Anterior cingulate cortex (tissue), 58 donors: ENCODE data around the gene STXBP4.

Experiments
- DNase-seq, 58 donors: peaks; one replicate each; lab custom pipeline; 2025; lab: John Stamatoyannopoulos, UW

STXBP4 gene

DNA sequence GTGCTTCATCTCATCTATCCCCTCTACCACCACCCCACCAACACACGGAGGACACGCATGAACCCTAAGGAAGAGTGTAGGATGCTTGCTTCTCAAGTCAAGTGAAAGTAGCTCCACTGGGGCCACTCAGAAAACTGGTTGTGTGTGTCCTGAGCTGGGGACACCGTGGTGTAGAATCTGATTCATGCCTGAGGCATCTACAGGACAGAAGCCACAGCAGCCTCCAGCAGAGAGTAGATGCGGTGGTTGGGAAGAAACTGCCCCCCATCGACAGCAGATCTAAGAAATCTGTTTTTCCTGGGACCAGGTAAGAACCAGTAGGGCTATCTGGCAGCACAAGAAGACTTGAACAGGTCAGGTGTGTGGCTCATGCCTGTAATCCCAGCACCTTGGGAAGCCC is 244.3 kb downstream of the STXBP4 start:
- no peak for DNase-seq

GRCh38 chr17:55215711-55216110 is 247.1 kb downstream of the STXBP4 start:
- no peak for DNase-seq

DNA sequence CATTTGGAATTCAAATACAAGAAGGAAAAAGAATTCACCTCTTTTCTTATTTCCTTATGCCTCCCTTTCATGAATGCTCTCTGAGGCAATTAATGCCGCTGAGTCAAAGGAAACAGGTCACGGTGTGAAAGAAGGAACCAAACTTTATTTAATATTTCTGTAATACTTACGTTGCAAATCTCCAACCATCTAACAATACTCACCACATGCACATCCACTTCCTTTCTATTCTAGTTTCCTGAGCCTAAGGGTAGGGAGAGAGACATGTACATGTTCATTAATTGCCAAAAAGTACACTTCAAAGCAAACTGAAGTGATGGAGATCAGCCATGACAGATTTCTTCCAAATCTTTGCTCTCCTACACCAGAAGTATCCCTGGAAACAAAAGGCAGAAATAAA is 248.3 kb downstream of the STXBP4 start:
- DNase-seq = no peak

- no peak for DNase-seq
Measured at GRCh38 chr17:55219459-55219858, 250.9 kb downstream of the STXBP4 start.

GRCh38 chr17:55219934-55220333 is 251.4 kb downstream of the STXBP4 start:
- no peak for DNase-seq
